Renal pelvis (tissue), 12 donors: ENCODE results near the gene TPM1. TPM values are rescaled to one million over a fixed set of nuclear protein-coding genes. Genes with fewer than 3 reads are reported as not detected.
"Not testable (repeated sequence)": the region's sequence is repeated elsewhere in the genome, so short reads cannot be mapped to it uniquely, and the experiment has no call there.

Experiments used
- DNase-seq: peaks from one replicate; pipeline ENCODE4 v3.0.0-alpha.2; 2013
- long read RNA-seq, 16 experiments: transcript quantifications; one replicate each; lab custom pipeline, GENCODE V29; 2026
- polyA plus RNA-seq, 3 donors: library from polyadenylated mRNA; unstranded; fragments of 120-200 nt; gene quantifications; one replicate each; pipeline ENCODE4 v1.2.1, GENCODE V29; 2013; ENCODE audit not compliant: insufficient read length in 3 of 3

Gene TPM1
- 100 to 1,000 TPM; 455 to 624 (median 559) TPM for polyA plus RNA-seq
- long read RNA-seq, donor 1, transcript TPM1-206 (9 exons, 1,717 nt) = major isoform, 81 of 221 reads
- long read RNA-seq, donor 1, transcript TPM1-220 (9 exons, 977 nt) = minor isoform, 13 of 221 reads
- long read RNA-seq, donor 1, transcript TPM1-208 (8 exons, 943 nt) = minor isoform, 14 of 221 reads
- long read RNA-seq, donor 1, partial matches to known transcripts = 68 of 221 reads
- long read RNA-seq, donor 1, other reads (novel, unspliced or antisense) = 33 of 221 reads
- long read RNA-seq, donor 2, transcript TPM1-208 (8 exons, 943 nt) = minor isoform, 21 of 250 reads
- long read RNA-seq, donor 2, transcript TPM1-220 (9 exons, 977 nt) = minor isoform, 21 of 250 reads
- long read RNA-seq, donor 2, transcript TPM1-206 (9 exons, 1,717 nt) = major isoform, 93 of 250 reads
- long read RNA-seq, donor 2, transcript TPM1-207 (10 exons, 1,049 nt) = minor isoform, 6 of 250 reads
- long read RNA-seq, donor 2, partial matches to known transcripts = 68 of 250 reads
- long read RNA-seq, donor 2, other reads (novel, unspliced or antisense) = 33 of 250 reads
- long read RNA-seq, donor 3, transcript TPM1-220 (9 exons, 977 nt) = minor isoform, 16 of 228 reads
- long read RNA-seq, donor 3, transcript TPM1-219 (9 exons, 933 nt) = minor isoform, 9 of 228 reads
- long read RNA-seq, donor 3, transcript TPM1-206 (9 exons, 1,717 nt) = major isoform, 71 of 228 reads
- long read RNA-seq, donor 3, transcript TPM1-208 (8 exons, 943 nt) = minor isoform, 22 of 228 reads
- long read RNA-seq, donor 3, partial matches to known transcripts = 80 of 228 reads
- long read RNA-seq, donor 3, other reads (novel, unspliced or antisense) = 23 of 228 reads
- long read RNA-seq, donor 4, transcript TPM1-206 (9 exons, 1,717 nt) = major isoform, 91 of 261 reads
- long read RNA-seq, donor 4, transcript TPM1-208 (8 exons, 943 nt) = minor isoform, 28 of 261 reads
- long read RNA-seq, donor 4, transcript TPM1-219 (9 exons, 933 nt) = minor isoform, 7 of 261 reads
- long read RNA-seq, donor 4, transcript TPM1-220 (9 exons, 977 nt) = minor isoform, 15 of 261 reads
- long read RNA-seq, donor 4, partial matches to known transcripts = 67 of 261 reads
- long read RNA-seq, donor 4, other reads (novel, unspliced or antisense) = 42 of 261 reads
- long read RNA-seq, donor 5, transcript TPM1-206 (9 exons, 1,717 nt) = major isoform, 36 of 135 reads
- long read RNA-seq, donor 5, transcript TPM1-220 (9 exons, 977 nt) = minor isoform, 8 of 135 reads
- long read RNA-seq, donor 5, transcript TPM1-208 (8 exons, 943 nt) = minor isoform, 11 of 135 reads
- long read RNA-seq, donor 5, partial matches to known transcripts = 60 of 135 reads
- long read RNA-seq, donor 5, other reads (novel, unspliced or antisense) = 12 of 135 reads
- long read RNA-seq, donor 6, transcript TPM1-206 (9 exons, 1,717 nt) = major isoform, 55 of 152 reads
- long read RNA-seq, donor 6, transcript TPM1-220 (9 exons, 977 nt) = minor isoform, 6 of 152 reads
- long read RNA-seq, donor 6, transcript TPM1-208 (8 exons, 943 nt) = minor isoform, 16 of 152 reads
- long read RNA-seq, donor 6, partial matches to known transcripts = 51 of 152 reads
- long read RNA-seq, donor 6, other reads (novel, unspliced or antisense) = 14 of 152 reads
- long read RNA-seq, donor 7, transcript TPM1-233 (2 exons, 3,957 nt) = minor isoform, 6 of 353 reads
- long read RNA-seq, donor 7, transcript TPM1-220 (9 exons, 977 nt) = minor isoform, 12 of 353 reads
- long read RNA-seq, donor 7, transcript TPM1-206 (9 exons, 1,717 nt) = major isoform, 73 of 353 reads
- long read RNA-seq, donor 7, transcript TPM1-208 (8 exons, 943 nt) = minor isoform, 9 of 353 reads
- long read RNA-seq, donor 7, partial matches to known transcripts = 215 of 353 reads
- long read RNA-seq, donor 7, other reads (novel, unspliced or antisense) = 25 of 353 reads
- long read RNA-seq, donor 8, transcript TPM1-206 (9 exons, 1,717 nt) = major isoform, 41 of 163 reads
- long read RNA-seq, donor 8, transcript TPM1-220 (9 exons, 977 nt) = minor isoform, 19 of 163 reads
- long read RNA-seq, donor 8, transcript TPM1-208 (8 exons, 943 nt) = minor isoform, 10 of 163 reads
- long read RNA-seq, donor 8, partial matches to known transcripts = 71 of 163 reads
- long read RNA-seq, donor 8, other reads (novel, unspliced or antisense) = 15 of 163 reads
- long read RNA-seq, donor 9, transcript TPM1-207 (10 exons, 1,049 nt) = minor isoform, 19 of 360 reads
- long read RNA-seq, donor 9, transcript TPM1-208 (8 exons, 943 nt) = minor isoform, 28 of 360 reads
- long read RNA-seq, donor 9, transcript TPM1-206 (9 exons, 1,717 nt) = major isoform, 118 of 360 reads
- long read RNA-seq, donor 9, transcript TPM1-220 (9 exons, 977 nt) = minor isoform, 17 of 360 reads
- long read RNA-seq, donor 9, partial matches to known transcripts = 120 of 360 reads
- long read RNA-seq, donor 9, other reads (novel, unspliced or antisense) = 43 of 360 reads
- long read RNA-seq, donor 10, transcript TPM1-208 (8 exons, 943 nt) = minor isoform, 10 of 583 reads
- long read RNA-seq, donor 10, transcript TPM1-206 (9 exons, 1,717 nt) = major isoform, 61 of 583 reads
- long read RNA-seq, donor 10, transcript TPM1-233 (2 exons, 3,957 nt) = minor isoform, 9 of 583 reads
- long read RNA-seq, donor 10, transcript TPM1-220 (9 exons, 977 nt) = minor isoform, 12 of 583 reads
- long read RNA-seq, donor 10, partial matches to known transcripts = 219 of 583 reads
- long read RNA-seq, donor 10, other reads (novel, unspliced or antisense) = 259 of 583 reads
- long read RNA-seq, donor 11, transcript TPM1-206 (9 exons, 1,717 nt) = major isoform, 52 of 217 reads
- long read RNA-seq, donor 11, transcript TPM1-233 (2 exons, 3,957 nt) = minor isoform, 6 of 217 reads
- long read RNA-seq, donor 11, transcript TPM1-220 (9 exons, 977 nt) = minor isoform, 14 of 217 reads
- long read RNA-seq, donor 11, transcript TPM1-208 (8 exons, 943 nt) = minor isoform, 18 of 217 reads
- long read RNA-seq, donor 11, partial matches to known transcripts = 101 of 217 reads
- long read RNA-seq, donor 11, other reads (novel, unspliced or antisense) = 14 of 217 reads
- long read RNA-seq, donor 12, transcript TPM1-220 (9 exons, 977 nt) = minor isoform, 15 of 257 reads
- long read RNA-seq, donor 12, transcript TPM1-206 (9 exons, 1,717 nt) = major isoform, 93 of 257 reads
- long read RNA-seq, donor 12, transcript TPM1-208 (8 exons, 943 nt) = minor isoform, 17 of 257 reads
- long read RNA-seq, donor 12, transcript TPM1-219 (9 exons, 933 nt) = minor isoform, 8 of 257 reads
- long read RNA-seq, donor 12, partial matches to known transcripts = 72 of 257 reads
- long read RNA-seq, donor 12, other reads (novel, unspliced or antisense) = 41 of 257 reads
- long read RNA-seq, donor 13, transcript TPM1-208 (8 exons, 943 nt) = minor isoform, 6 of 134 reads
- long read RNA-seq, donor 13, transcript TPM1-206 (9 exons, 1,717 nt) = major isoform, 42 of 134 reads
- long read RNA-seq, donor 13, transcript TPM1-233 (2 exons, 3,957 nt) = minor isoform, 6 of 134 reads
- long read RNA-seq, donor 13, partial matches to known transcripts = 60 of 134 reads
- long read RNA-seq, donor 13, other reads (novel, unspliced or antisense) = 9 of 134 reads
- long read RNA-seq, donor 14 = 0 reads
- long read RNA-seq, donor 15 = 0 reads
- long read RNA-seq, donor 16, transcript TPM1-207 (10 exons, 1,049 nt) = minor isoform, 21 of 400 reads
- long read RNA-seq, donor 16, transcript TPM1-206 (9 exons, 1,717 nt) = major isoform, 80 of 400 reads
- long read RNA-seq, donor 16, transcript TPM1-208 (8 exons, 943 nt) = minor isoform, 19 of 400 reads
- long read RNA-seq, donor 16, transcript TPM1-220 (9 exons, 977 nt) = minor isoform, 17 of 400 reads
- long read RNA-seq, donor 16, partial matches to known transcripts = 205 of 400 reads
- long read RNA-seq, donor 16, other reads (novel, unspliced or antisense) = 41 of 400 reads

GRCh38 chr15:63041974-63042876 lies at the start of gene TPM1:
TSS of gene TPM1 (plus strand) at chr15:63042747. CDS start at chr15:63042830, 83 bp downstream.
- DNase-seq = peak; percentile 88

- no peak for DNase-seq
Measured at GRCh38 chr15:62993066-62993465, 49.5 kb upstream of the TPM1 start.

- DNase-seq = not testable (repeated sequence)
Measured at GRCh38 chr15:62993632-62994031, 48.9 kb upstream of the TPM1 start.

GRCh38 chr15:62994439-62994838 lies 48.1 kb upstream of the TPM1 start:
- no peak for DNase-seq

- DNase-seq = no peak
Measured at GRCh38 chr15:62994975-62995681, 47.4 kb upstream of the TPM1 start.

- no peak for DNase-seq
Measured at GRCh38 chr15:62997441-62997840, 45.1 kb upstream of the TPM1 start.

GRCh38 chr15:62998262-62998890 lies 44.2 kb upstream of the TPM1 start:
- no peak for DNase-seq

GRCh38 chr15:62999178-62999577 lies 43.4 kb upstream of the TPM1 start:
- no peak for DNase-seq

- DNase-seq = no peak
Measured at GRCh38 chr15:62999923-63000561, 42.5 kb upstream of the TPM1 start.

GRCh38 chr15:63000706-63001105 lies 41.8 kb upstream of the TPM1 start:
- DNase-seq = no peak

GRCh38 chr15:63004211-63004610 lies 38.3 kb upstream of the TPM1 start:
- no peak for DNase-seq

- DNase-seq = no peak
Measured at GRCh38 chr15:63006032-63006878, 36.3 kb upstream of the TPM1 start.
